NT2/D1 (cell line): ENCODE data around the gene KDM4C.
A peak's percentile ranks its signal among the peaks of the same experiment; 100 is the strongest.

Experiments
- DNase-seq: peaks from one replicate; pipeline ENCODE4 v3.0.0-alpha.2; 2011; ENCODE audit warnings: low read depth, low spot score
- H3K27me3 ChIP-seq: 2 replicates; pipeline ENCODE4 v1.6.0; 2011; ENCODE audit warnings: mild to moderate bottlenecking; ENCODE audit not compliant: insufficient read length, insufficient read depth
- H3K36me3 ChIP-seq: 2 replicates; pipeline ENCODE4 v1.6.1; 2011; ENCODE audit warnings: mild to moderate bottlenecking, low read length, mixed read lengths; ENCODE audit not compliant: insufficient read depth, insufficient read length
- H3K4me1 ChIP-seq: 2 replicates; pipeline ENCODE4 v1.5.1; 2011; ENCODE audit not compliant: insufficient read depth, insufficient read length
- H3K4me3 ChIP-seq: 2 replicates; pipeline ENCODE4 v1.5.1; 2011; ENCODE audit warnings: low read depth; ENCODE audit not compliant: insufficient read length
- H3K9ac ChIP-seq: 2 replicates; pipeline ENCODE4 v1.6.0; 2011; ENCODE audit warnings: low read depth; ENCODE audit not compliant: insufficient read length
- H3K9me3 ChIP-seq: 2 replicates; pipeline ENCODE4 v1.5.1; 2011; ENCODE audit warnings: mild to moderate bottlenecking, low read length; ENCODE audit not compliant: insufficient read depth
- SUZ12 ChIP-seq: IDR thresholded peaks from 2 replicates; pipeline ENCODE4 v1.6.1; 2011; ENCODE audit not compliant: insufficient read length, insufficient read depth; ENCODE audit errors: extremely low read depth
- YY1 ChIP-seq: IDR thresholded peaks from 2 replicates; pipeline ENCODE4 v1.6.1; 2011; ENCODE audit not compliant: insufficient read length, insufficient read depth
- ZNF274 ChIP-seq: IDR thresholded peaks from 2 replicates; pipeline ENCODE4 v1.6.1; 2011; ENCODE audit warnings: mild to moderate bottlenecking, low read depth, low read length

The KDM4C gene

GRCh38 chr9:7123743-7124142 lies 366.0 kb downstream of the KDM4C start:
- H3K4me1 ChIP-seq = no peaks in the 10 kb centered on the region
- H3K9ac ChIP-seq = no peak overlapping the region
- no peaks in the 10 kb centered on the region for H3K36me3 ChIP-seq
- no peak for DNase-seq
- H3K9me3 ChIP-seq = no peaks in the 10 kb centered on the region
- no peak overlapping the region for H3K4me3 ChIP-seq
- TF ChIP-seq ZNF274 (no peak), YY1 (no peak), SUZ12 (no peak)
- no peaks in the 10 kb centered on the region for H3K27me3 ChIP-seq

GRCh38 chr9:7125231-7125630 lies 367.5 kb downstream of the KDM4C start:
- TF ChIP-seq ZNF274 = no peak
- TF ChIP-seq SUZ12 = no peak
- TF ChIP-seq YY1 = no peak
- H3K9me3 ChIP-seq = no peaks in the 10 kb centered on the region
- no peak for DNase-seq
- no peaks in the 10 kb centered on the region for H3K36me3 ChIP-seq
- H3K4me1 ChIP-seq = peaks cover 2% of the 10 kb centered on the region
- H3K9ac ChIP-seq = no peak overlapping the region
- no peak overlapping the region for H3K4me3 ChIP-seq
- H3K27me3 ChIP-seq = no peaks in the 10 kb centered on the region

- no peaks in the 10 kb centered on the region for H3K27me3 ChIP-seq
- no peaks in the 10 kb centered on the region for H3K36me3 ChIP-seq
- peak; percentile 44 for DNase-seq
- TF ChIP-seq ZNF274 (no peak), SUZ12 (no peak), YY1 (no peak)
- no peak overlapping the region for H3K4me3 ChIP-seq
- peaks cover 2% of the 10 kb centered on the region for H3K4me1 ChIP-seq
- H3K9me3 ChIP-seq = no peaks in the 10 kb centered on the region
- no peak overlapping the region for H3K9ac ChIP-seq
Observed at GRCh38 chr9:7129391-7129790, 371.6 kb downstream of the KDM4C start.

DNA sequence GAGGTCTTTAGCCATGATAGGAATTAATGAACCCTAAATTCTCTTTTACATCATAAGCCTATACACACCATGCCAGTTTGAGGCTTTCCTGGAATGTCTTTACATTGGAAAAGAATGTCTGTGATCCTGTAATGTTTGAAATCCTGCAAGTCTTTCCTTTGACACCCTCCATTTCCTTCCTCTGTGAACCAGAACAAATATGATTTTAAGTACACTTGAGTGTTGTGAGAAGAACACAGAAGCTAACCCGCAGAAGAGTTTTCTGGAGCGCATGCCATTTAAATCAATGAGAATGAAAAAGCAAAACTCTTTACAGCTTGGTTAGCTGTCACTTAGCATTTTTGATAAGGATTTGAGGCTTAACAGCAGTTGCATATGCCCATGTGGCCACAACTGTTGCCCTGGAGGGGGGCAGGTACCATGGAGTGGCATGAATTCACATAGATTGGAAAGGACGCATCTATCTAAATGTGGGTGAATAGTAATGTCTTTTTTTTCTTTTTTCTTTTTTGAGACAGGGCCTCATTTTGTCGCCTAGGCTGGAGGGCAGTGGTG lies 372.6 kb downstream of the KDM4C start:
- H3K9me3 ChIP-seq = no peaks in the 10 kb centered on the region
- H3K36me3 ChIP-seq = no peaks in the 10 kb centered on the region
- no peak overlapping the region for H3K4me3 ChIP-seq
- no peak overlapping the region for H3K9ac ChIP-seq
- no peak for DNase-seq
- TF ChIP-seq SUZ12 = no peak
- no peak for TF ChIP-seq YY1
- TF ChIP-seq ZNF274 = no peak
- no peaks in the 10 kb centered on the region for H3K27me3 ChIP-seq
- peaks cover 2% of the 10 kb centered on the region for H3K4me1 ChIP-seq

GRCh38 chr9:7132605-7133004 lies 374.8 kb downstream of the KDM4C start:
- DNase-seq = no peak
- Histone ChIP-seq H3K36me3 (no peaks in the 10 kb centered on the region), H3K27me3 (no peaks in the 10 kb centered on the region), H3K9me3 (no peaks in the 10 kb centered on the region), H3K4me1 (peaks cover 2% of the 10 kb centered on the region), H3K9ac (no peak overlapping the region), H3K4me3 (no peak overlapping the region)
- TF ChIP-seq YY1 (no peak), SUZ12 (no peak), ZNF274 (no peak)

GRCh38 chr9:7135735-7136134 lies 378.0 kb downstream of the KDM4C start:
- H3K4me3 ChIP-seq = no peak overlapping the region
- H3K27me3 ChIP-seq = no peaks in the 10 kb centered on the region
- no peaks in the 10 kb centered on the region for H3K4me1 ChIP-seq
- no peak for DNase-seq
- no peak for TF ChIP-seq YY1
- TF ChIP-seq SUZ12 = no peak
- no peak for TF ChIP-seq ZNF274
- no peak overlapping the region for H3K9ac ChIP-seq
- no peaks in the 10 kb centered on the region for H3K9me3 ChIP-seq
- no peaks in the 10 kb centered on the region for H3K36me3 ChIP-seq

DNA sequence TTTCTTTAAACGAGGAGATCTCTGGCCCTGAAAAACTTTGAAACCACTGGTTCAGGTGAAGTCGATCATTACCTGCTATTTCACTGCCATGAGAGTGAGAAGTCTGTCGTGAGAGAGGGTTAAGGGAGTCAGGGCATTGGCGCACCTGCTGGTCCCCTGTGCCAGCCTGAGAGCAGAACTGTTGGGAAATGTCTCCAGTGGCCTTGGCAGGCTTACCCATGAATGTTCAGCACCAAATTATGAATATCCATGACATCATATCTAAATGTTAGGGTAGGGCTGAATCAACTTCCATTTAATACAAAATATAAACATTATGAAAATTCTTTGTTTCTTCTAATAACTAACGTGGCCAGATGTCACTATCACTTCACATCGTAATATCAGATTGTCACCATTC lies 379.3 kb downstream of the KDM4C start:
- TF ChIP-seq ZNF274 = no peak
- no peak for TF ChIP-seq SUZ12
- TF ChIP-seq YY1 = no peak
- no peaks in the 10 kb centered on the region for H3K9me3 ChIP-seq
- DNase-seq = no peak
- no peaks in the 10 kb centered on the region for H3K27me3 ChIP-seq
- H3K36me3 ChIP-seq = no peaks in the 10 kb centered on the region
- no peak overlapping the region for H3K9ac ChIP-seq
- no peak overlapping the region for H3K4me3 ChIP-seq
- H3K4me1 ChIP-seq = no peaks in the 10 kb centered on the region
